ENCODE data around the gene TMPRSS11A.

TMPRSS11A gene

DNA sequence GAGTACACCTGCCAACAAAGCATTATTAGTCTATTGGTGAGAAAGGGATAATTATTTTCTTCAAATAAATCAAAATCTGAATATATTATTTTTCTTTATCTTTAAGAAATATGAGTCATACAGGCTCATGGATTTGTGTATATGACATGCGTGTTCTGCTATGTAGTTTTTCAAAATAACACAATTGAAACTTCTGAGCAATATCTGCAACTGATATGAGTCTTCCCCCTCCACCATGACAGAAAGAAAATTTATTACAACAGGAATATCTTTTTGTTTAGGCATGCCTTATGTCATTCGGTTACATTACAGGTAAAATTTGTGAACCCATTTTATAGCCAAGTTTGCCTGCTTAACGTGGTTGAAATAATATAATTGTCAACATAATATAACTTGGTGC, 32.0 kb downstream of the TMPRSS11A start:
- Mint-ChIP-seq H3K9me3 (no peaks in the 10 kb centered on the region), H3K27ac (no peak overlapping the region), H3K36me3 (ENCODE audit: low read depth) (no peaks in the 10 kb centered on the region), H3K27me3 (peaks cover 5% of the 10 kb centered on the region), H3K4me1 (no peaks in the 10 kb centered on the region), H3K4me3 (no peak overlapping the region)
- no peak for ATAC-seq
- DNase-seq: no peak

- Mint-ChIP-seq H3K4me3 (no peak overlapping the region), H3K27me3 (peaks cover 5% of the 10 kb centered on the region), H3K9me3 (no peaks in the 10 kb centered on the region), H3K36me3 (ENCODE audit: low read depth) (no peaks in the 10 kb centered on the region), H3K4me1 (no peaks in the 10 kb centered on the region), H3K27ac (no peak overlapping the region)
- ATAC-seq (no peak), DNase-seq (no peak)
Observed at GRCh38 chr4:67929426-67929825, 33.9 kb downstream of the TMPRSS11A start.

GRCh38 chr4:67928546-67928945, 34.7 kb downstream of the TMPRSS11A start:
- no peaks in the 10 kb centered on the region for H3K36me3 Mint-ChIP-seq (ENCODE audit: low read depth)
- DNase-seq (no peak), ATAC-seq (no peak)
- H3K4me3 Mint-ChIP-seq: no peak overlapping the region
- peaks cover 5% of the 10 kb centered on the region for H3K27me3 Mint-ChIP-seq
- no peaks in the 10 kb centered on the region for H3K4me1 Mint-ChIP-seq
- no peaks in the 10 kb centered on the region for H3K9me3 Mint-ChIP-seq
- H3K27ac Mint-ChIP-seq: no peak overlapping the region

GRCh38 chr4:67927251-67927650, 36.0 kb downstream of the TMPRSS11A start:
- Mint-ChIP-seq H3K36me3 (ENCODE audit: low read depth) (no peaks in the 10 kb centered on the region), H3K27ac (no peak overlapping the region), H3K9me3 (no peaks in the 10 kb centered on the region), H3K27me3 (peaks cover 5% of the 10 kb centered on the region), H3K4me3 (no peak overlapping the region), H3K4me1 (no peaks in the 10 kb centered on the region)
- no peak for DNase-seq
- ATAC-seq: no peak

DNA sequence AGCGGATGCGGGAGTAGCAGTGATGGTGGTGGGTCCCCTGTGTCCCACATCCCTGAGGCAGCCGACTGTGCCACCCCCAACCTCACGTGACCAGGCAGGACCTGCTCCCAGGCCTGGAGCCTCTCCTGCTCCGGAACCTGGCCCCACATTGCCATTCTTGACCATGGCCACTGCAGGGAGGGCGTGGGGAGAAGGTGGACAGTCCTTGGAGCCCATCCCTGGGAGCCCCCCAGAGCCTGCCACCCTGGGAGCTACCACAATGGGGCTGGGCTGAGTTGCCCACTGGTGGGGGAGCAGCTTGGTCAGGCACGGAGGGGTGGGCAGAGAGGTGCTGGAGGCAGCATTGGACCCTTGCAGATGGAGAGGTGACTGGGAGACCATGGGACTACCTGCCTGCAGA, 36.8 kb downstream of the TMPRSS11A start:
- Mint-ChIP-seq H3K4me1 (no peaks in the 10 kb centered on the region), H3K36me3 (ENCODE audit: low read depth) (no peaks in the 10 kb centered on the region), H3K27ac (no peak overlapping the region), H3K4me3 (no peak overlapping the region), H3K9me3 (no peaks in the 10 kb centered on the region), H3K27me3 (peaks cover 5% of the 10 kb centered on the region)
- no peak for DNase-seq
- ATAC-seq: no peak

DNA sequence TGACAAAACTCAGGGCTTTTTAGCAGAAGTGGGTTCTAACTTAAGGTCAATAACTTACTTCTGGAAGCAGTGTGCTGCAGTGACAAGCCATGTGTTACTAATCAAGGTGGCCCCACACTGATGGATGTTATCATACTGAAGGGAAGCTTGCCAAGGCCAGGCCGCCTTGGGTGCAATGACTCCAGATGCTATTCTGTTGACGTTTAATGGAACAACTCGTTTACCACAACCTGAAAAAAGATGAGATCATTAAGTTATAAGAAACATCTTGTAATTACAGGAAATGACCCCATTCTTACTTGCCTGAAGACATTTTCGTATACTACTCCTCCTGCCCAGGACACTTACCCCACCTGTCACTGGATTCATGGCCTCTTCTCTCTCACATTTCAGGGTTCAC, 40.6 kb downstream of the TMPRSS11A start:
- no peaks in the 10 kb centered on the region for H3K27me3 Mint-ChIP-seq
- H3K36me3 Mint-ChIP-seq (ENCODE audit: low read depth): no peaks in the 10 kb centered on the region
- ATAC-seq: no peak
- H3K27ac Mint-ChIP-seq: no peak overlapping the region
- H3K9me3 Mint-ChIP-seq: no peaks in the 10 kb centered on the region
- no peak overlapping the region for H3K4me3 Mint-ChIP-seq
- DNase-seq: no peak
- no peaks in the 10 kb centered on the region for H3K4me1 Mint-ChIP-seq

DNA sequence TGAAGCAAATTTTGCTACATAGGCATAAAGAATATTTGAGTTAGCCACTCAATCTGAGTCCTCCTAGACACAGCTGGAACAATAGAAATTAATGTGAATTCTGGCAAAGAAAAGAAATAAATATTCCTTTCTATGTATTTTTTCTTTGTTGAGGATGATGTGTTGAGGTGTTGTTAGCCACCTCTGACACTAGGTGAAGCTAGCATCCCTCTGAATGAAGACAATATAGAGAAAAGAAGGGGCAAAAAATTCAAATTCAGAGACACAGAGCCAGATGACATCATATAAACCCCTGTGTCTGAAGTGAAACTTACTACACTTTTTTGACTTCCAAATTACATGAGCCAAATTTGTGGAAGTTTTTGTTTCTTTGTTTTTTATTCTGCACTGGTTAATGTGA, 44.9 kb downstream of the TMPRSS11A start:
- no peak overlapping the region for H3K27ac Mint-ChIP-seq
- no peak for ATAC-seq
- DNase-seq: no peak
- no peak overlapping the region for H3K4me3 Mint-ChIP-seq
- no peaks in the 10 kb centered on the region for H3K4me1 Mint-ChIP-seq
- no peaks in the 10 kb centered on the region for H3K36me3 Mint-ChIP-seq (ENCODE audit: low read depth)
- peaks cover 2% of the 10 kb centered on the region for H3K27me3 Mint-ChIP-seq
- no peaks in the 10 kb centered on the region for H3K9me3 Mint-ChIP-seq

- DNase-seq (no peak), ATAC-seq (no peak)
- peaks cover 6% of the 10 kb centered on the region for H3K27me3 Mint-ChIP-seq
- no peak overlapping the region for H3K4me3 Mint-ChIP-seq
- no peaks in the 10 kb centered on the region for H3K4me1 Mint-ChIP-seq
- no peaks in the 10 kb centered on the region for H3K9me3 Mint-ChIP-seq
- H3K27ac Mint-ChIP-seq: no peak overlapping the region
- H3K36me3 Mint-ChIP-seq (ENCODE audit: low read depth): no peaks in the 10 kb centered on the region
Observed at GRCh38 chr4:67915400-67915966, 47.8 kb downstream of the TMPRSS11A start.

DNA sequence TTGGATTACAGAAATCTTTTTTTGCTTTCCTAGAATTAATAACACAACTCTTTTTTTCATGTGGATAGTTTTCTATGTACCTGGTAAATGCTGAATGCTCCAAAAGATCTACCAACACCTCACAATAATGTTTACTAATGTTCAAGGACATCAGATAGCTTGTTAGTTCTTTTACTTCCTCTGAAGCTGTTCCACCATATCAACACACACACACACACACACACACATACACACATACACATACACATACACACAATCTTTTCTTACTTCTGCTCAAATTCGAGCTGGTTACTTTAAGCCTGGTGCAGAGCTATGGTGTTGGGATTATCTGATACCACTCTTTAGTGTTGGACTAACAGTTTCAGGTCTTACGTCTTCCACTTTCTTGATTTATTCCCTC, 51.2 kb downstream of the TMPRSS11A start:
- Mint-ChIP-seq H3K4me1 (no peaks in the 10 kb centered on the region), H3K9me3 (no peaks in the 10 kb centered on the region), H3K27ac (no peak overlapping the region)

GRCh38 chr4:67911638-67912037, 51.7 kb downstream of the TMPRSS11A start:
- Mint-ChIP-seq H3K27me3 (peaks cover 6% of the 10 kb centered on the region), H3K4me3 (no peak overlapping the region), H3K9me3 (no peaks in the 10 kb centered on the region), H3K36me3 (ENCODE audit: low read depth) (no peaks in the 10 kb centered on the region), H3K4me1 (no peaks in the 10 kb centered on the region), H3K27ac (no peak overlapping the region)
- no peak for DNase-seq
- no peak for ATAC-seq

More for the DNA sequence above, 51.2 kb downstream of the TMPRSS11A start:
- DNase-seq (no peak), ATAC-seq (no peak)
- H3K4me3 Mint-ChIP-seq: no peak overlapping the region
- H3K36me3 Mint-ChIP-seq (ENCODE audit: low read depth): no peaks in the 10 kb centered on the region
- peaks cover 6% of the 10 kb centered on the region for H3K27me3 Mint-ChIP-seq

DNA sequence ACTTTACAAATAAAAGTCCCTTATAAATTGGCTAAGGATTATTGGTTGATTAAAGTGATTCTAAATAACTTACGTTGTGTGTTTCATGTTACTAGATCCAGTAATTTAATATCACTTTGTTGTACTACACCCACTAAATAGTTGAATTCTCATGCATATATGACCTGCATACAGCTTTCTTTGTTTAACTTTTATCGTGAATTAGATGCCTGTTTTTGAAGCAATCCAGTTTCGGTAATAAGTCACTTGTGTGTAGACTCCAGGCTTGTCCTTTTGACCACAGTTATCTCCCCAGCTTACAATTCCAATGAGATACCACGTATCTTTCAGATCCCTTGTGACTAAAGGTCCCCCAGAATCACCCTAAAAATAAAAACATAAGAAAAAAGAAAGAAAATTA, 52.2 kb downstream of the TMPRSS11A start:
- no peak overlapping the region for H3K27ac Mint-ChIP-seq
- H3K27me3 Mint-ChIP-seq: peaks cover 6% of the 10 kb centered on the region
- H3K36me3 Mint-ChIP-seq (ENCODE audit: low read depth): no peaks in the 10 kb centered on the region
- H3K9me3 Mint-ChIP-seq: no peaks in the 10 kb centered on the region
- ATAC-seq (no peak), DNase-seq (no peak)
- no peak overlapping the region for H3K4me3 Mint-ChIP-seq
- H3K4me1 Mint-ChIP-seq: no peaks in the 10 kb centered on the region

GRCh38 chr4:67910585-67910905, 52.7 kb downstream of the TMPRSS11A start:
- DNase-seq: no peak
- no peak for ATAC-seq
- H3K27ac Mint-ChIP-seq: no peak overlapping the region

DNA sequence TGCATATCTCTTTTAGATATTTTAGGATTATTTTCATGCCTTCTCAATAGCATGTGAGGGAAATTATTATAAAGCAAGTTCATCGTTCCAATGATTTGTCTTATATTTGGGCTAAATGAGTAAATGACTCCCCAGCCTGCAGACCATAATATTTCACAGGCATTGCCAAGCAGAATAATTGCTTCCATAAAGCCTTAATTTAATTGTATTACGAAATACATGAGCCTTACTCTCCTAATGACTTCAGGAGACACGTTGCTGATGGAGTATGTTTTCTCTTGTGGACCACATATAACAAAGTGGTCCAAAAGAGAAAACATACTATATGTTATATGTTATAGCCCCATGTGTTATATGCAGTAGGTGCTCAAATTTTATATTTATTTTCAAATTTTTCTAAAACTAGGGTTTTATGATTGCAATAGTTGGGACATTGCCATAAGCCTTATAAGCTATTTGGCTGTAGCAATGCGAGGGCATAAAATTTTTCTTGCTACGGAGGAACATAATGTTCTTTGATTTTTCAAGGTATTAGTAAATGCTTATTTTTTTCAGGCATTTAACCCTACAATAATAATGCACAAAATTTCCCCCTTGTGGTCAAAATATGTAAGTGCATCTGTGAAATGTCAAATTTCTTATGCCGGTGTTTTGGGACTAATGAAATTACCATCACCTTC, 53.2 kb downstream of the TMPRSS11A start:
- no peak for DNase-seq
- no peaks in the 10 kb centered on the region for H3K4me1 Mint-ChIP-seq

More at GRCh38 chr4:67910585-67910905, 52.7 kb downstream of the TMPRSS11A start:
- H3K4me1 Mint-ChIP-seq: no peaks in the 10 kb centered on the region
- no peaks in the 10 kb centered on the region for H3K9me3 Mint-ChIP-seq
- peaks cover 4% of the 10 kb centered on the region for H3K27me3 Mint-ChIP-seq
- no peak overlapping the region for H3K4me3 Mint-ChIP-seq
- H3K36me3 Mint-ChIP-seq (ENCODE audit: low read depth): no peaks in the 10 kb centered on the region

GRCh38 chr4:67907650-67908049, 55.6 kb downstream of the TMPRSS11A start:
- no peak overlapping the region for H3K27ac Mint-ChIP-seq
- no peak for DNase-seq
- no peaks in the 10 kb centered on the region for H3K36me3 Mint-ChIP-seq (ENCODE audit: low read depth)
- no peaks in the 10 kb centered on the region for H3K4me1 Mint-ChIP-seq
- H3K4me3 Mint-ChIP-seq: no peak overlapping the region
- H3K9me3 Mint-ChIP-seq: no peaks in the 10 kb centered on the region
- ATAC-seq: no peak
- H3K27me3 Mint-ChIP-seq: peaks cover 5% of the 10 kb centered on the region

More for the DNA sequence above, 53.2 kb downstream of the TMPRSS11A start:
- Mint-ChIP-seq H3K27me3 (peaks cover 4% of the 10 kb centered on the region), H3K4me3 (no peak overlapping the region), H3K9me3 (no peaks in the 10 kb centered on the region), H3K36me3 (ENCODE audit: low read depth) (no peaks in the 10 kb centered on the region), H3K27ac (no peak overlapping the region)
- no peak for ATAC-seq

DNA sequence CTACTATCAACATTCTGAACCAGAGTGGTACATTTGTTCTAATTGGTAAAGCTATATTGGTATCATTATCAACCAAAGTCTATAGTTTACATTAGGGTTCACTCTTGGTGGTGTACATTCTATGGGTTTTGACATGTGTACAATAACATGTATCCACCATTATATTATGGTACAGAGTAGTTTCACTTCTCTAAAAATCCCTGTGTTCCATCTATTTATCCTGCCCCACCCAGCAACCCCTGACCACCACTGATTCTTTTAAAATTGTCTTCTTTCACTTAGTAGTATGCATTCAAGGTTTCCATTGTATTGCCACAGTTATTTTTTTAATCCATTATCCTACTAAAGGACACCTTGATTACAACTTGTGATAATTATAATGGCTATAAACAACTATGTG, 64.2 kb downstream of the TMPRSS11A start:
- H3K27me3 Mint-ChIP-seq: peaks cover 1% of the 10 kb centered on the region
- peaks cover 4% of the 10 kb centered on the region for H3K9me3 Mint-ChIP-seq
- ATAC-seq: no peak

DNA sequence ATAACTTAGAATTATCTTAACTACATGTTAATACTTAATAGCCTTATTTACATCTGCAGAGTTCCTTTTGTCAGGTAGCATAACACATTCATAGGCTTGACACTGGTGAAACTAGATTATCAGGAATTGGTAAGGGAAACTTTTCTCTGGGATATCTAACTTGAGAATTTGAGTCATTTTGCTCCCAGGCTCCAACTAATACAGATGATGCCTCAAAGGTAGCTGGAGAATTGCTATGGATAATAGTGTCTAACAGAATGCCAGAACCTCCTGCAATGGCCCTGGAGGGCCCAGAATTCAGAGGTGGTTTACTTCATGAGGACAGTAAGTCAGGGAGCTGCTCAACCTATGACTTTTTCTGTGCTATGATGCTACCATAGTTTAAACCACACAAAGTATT, 65.6 kb downstream of the TMPRSS11A start:
- Mint-ChIP-seq H3K36me3 (ENCODE audit: low read depth) (no peaks in the 10 kb centered on the region), H3K9me3 (peaks cover 4% of the 10 kb centered on the region), H3K4me3 (no peak overlapping the region), H3K27me3 (no peaks in the 10 kb centered on the region), H3K27ac (no peak overlapping the region), H3K4me1 (peaks cover 8% of the 10 kb centered on the region)
- no peak for DNase-seq
- ATAC-seq: no peak

More for the DNA sequence above, 64.2 kb downstream of the TMPRSS11A start:
- Mint-ChIP-seq H3K4me3 (no peak overlapping the region), H3K4me1 (peaks cover 8% of the 10 kb centered on the region), H3K27ac (no peak overlapping the region), H3K36me3 (ENCODE audit: low read depth) (no peaks in the 10 kb centered on the region)
- no peak for DNase-seq

Data from activated naive CD8-positive, alpha-beta T cell treated with anti-CD3 and anti-CD28 coated beads, Interleukin-2, amount 50 U/mL, for 24 hours (primary cell).